SK-N-SH (cell line): ENCODE results near the gene UQCRHL. TPM values are rescaled to one million over a fixed set of nuclear protein-coding genes. Genes with fewer than 3 reads are reported as not detected.

Experiments used
- CTCF ChIA-PET: fragments of 300-600, 350-600 bp; formaldehyde crosslinking; extraction: SDS; loops from one replicate; lab custom pipeline; 2021; lab: Yijun Ruan, JAX
- POLR2A ChIA-PET: fragments of 350-600 bp; sonication (Branson Sonifier 250); formaldehyde crosslinking; extraction: SDS; loops from one replicate; lab custom pipeline; 2020; ENCODE audit warnings: antibody characterized with exemption, inconsistent platforms; lab: Yijun Ruan, JAX
- DNase-seq: peaks from one replicate; pipeline ENCODE4 v3.0.0; 2012
- H2AFZ ChIP-seq: fragments of 200-600 bp; sonication (generic); 2 replicates; pipeline ENCODE4 v1.8.1; 2016; ENCODE audit warnings: antibody characterized with exemption, mild to moderate bottlenecking, low read depth
- H3F3A ChIP-seq: fragments of 200-600 bp; sonication (generic); replicated peaks from 2 replicates; pipeline ENCODE3; 2016; ENCODE audit warnings: antibody characterized with exemption, mild to moderate bottlenecking; ENCODE audit not compliant: insufficient read depth
- H3K27ac ChIP-seq, 2 experiments: fragments of 200-500 bp in 1 of 2; fragments of 200-600 bp in 1 of 2; sonication (Bioruptor generic) in 1 of 2; sonication (generic), shearing (Covaris generic) in 1 of 2; 2 replicates each; pipeline versions ENCODE4 v1.5.1 to v1.6.1; 2014 to 2016; ENCODE audit warnings: low read depth in 2 of 2, inconsistent platforms in 1 of 2, low read length in 1 of 2, mild to moderate bottlenecking in 1 of 2, mixed read lengths in 1 of 2
- H3K27me3 ChIP-seq: fragments of 200-600 bp; sonication (generic), shearing (Covaris generic); 2 replicates; pipeline ENCODE4 v1.6.1; 2016; ENCODE audit warnings: mixed run types; ENCODE audit not compliant: insufficient read depth
- H3K36me3 ChIP-seq, 2 experiments: fragments of 200-500 bp in 1 of 2; fragments of 200-600 bp in 1 of 2; sonication (Bioruptor generic) in 1 of 2; sonication (generic) in 1 of 2; replicated peaks in 1 of 2; 2 replicates each; pipeline versions ENCODE3 to v1.5.1; 2014 to 2016; ENCODE audit warnings: low read length in 1 of 2, mild to moderate bottlenecking in 1 of 2; ENCODE audit not compliant: insufficient read depth in 2 of 2, control insufficient read depth in 1 of 2
- H3K4me1 ChIP-seq, 2 experiments: fragments of 200-500 bp in 1 of 2; fragments of 200-600 bp in 1 of 2; sonication (Bioruptor generic) in 1 of 2; sonication (generic), shearing (Covaris generic) in 1 of 2; 2 replicates each; pipeline versions ENCODE4 v1.5.1 to v1.6.1; 2014 to 2016; ENCODE audit warnings: low read depth in 1 of 2, low read length in 1 of 2, mixed run types in 1 of 2; ENCODE audit not compliant: insufficient read depth in 2 of 2, control insufficient read depth in 1 of 2
- H3K4me2 ChIP-seq: fragments of 200-600 bp; sonication (generic), shearing (Covaris generic); 2 replicates; pipeline ENCODE4 v1.6.1; 2017; ENCODE audit warnings: mixed run types
- H3K4me3 ChIP-seq, 2 experiments: fragments of 200-500 bp in 1 of 2; fragments of 200-600 bp in 1 of 2; sonication (Bioruptor generic) in 1 of 2; sonication (generic), shearing (Covaris generic) in 1 of 2; 2 replicates each; pipeline versions ENCODE4 v1.5.1 to v1.8.1; 2014 to 2016; ENCODE audit warnings: low read depth in 2 of 2, inconsistent platforms in 1 of 2, low read length in 1 of 2, mild to moderate bottlenecking in 1 of 2, mixed read lengths in 1 of 2, moderate library complexity in 1 of 2
- H3K79me2 ChIP-seq: fragments of 200-600 bp; sonication (generic); 2 replicates; pipeline ENCODE4 v1.8.1; 2017; ENCODE audit warnings: mild to moderate bottlenecking; ENCODE audit not compliant: insufficient read depth
- H3K9ac ChIP-seq: fragments of 200-600 bp; sonication (generic); 2 replicates; pipeline ENCODE4 v1.6.1; 2017; ENCODE audit warnings: mixed run types
- H3K9me2 ChIP-seq: fragments of 200-600 bp; sonication (generic); 2 replicates; pipeline ENCODE4 v1.6.1; 2017; ENCODE audit warnings: mixed run types
- H3K9me3 ChIP-seq: fragments of 200-600 bp; sonication (generic); 2 replicates; pipeline ENCODE4 v1.6.1; 2017; ENCODE audit warnings: mixed run types, mild to moderate bottlenecking, moderate library complexity
- H4K20me1 ChIP-seq: fragments of 200-600 bp; sonication (generic); 2 replicates; pipeline ENCODE4 v1.6.1; 2017; ENCODE audit warnings: mild to moderate bottlenecking, mixed run types; ENCODE audit not compliant: insufficient read depth
- CHD2 ChIP-seq: fragments of 150-350 bp; IDR thresholded peaks from 2 replicates; pipeline ENCODE4 v1.6.1; 2018; ENCODE audit warnings: low read length; ENCODE audit not compliant: partially characterized antibody
- EP300 ChIP-seq, 2 experiments: IDR thresholded peaks; 2 replicates each; pipeline versions ENCODE4 v1.4.0 to v1.6.1; 2012; ENCODE audit warnings: borderline replicate concordance in 1 of 2, low read depth in 1 of 2, low read length in 1 of 2
- FOSL2 ChIP-seq: IDR thresholded peaks from 2 replicates; pipeline ENCODE4 v1.4.0; 2012; ENCODE audit warnings: low read depth, mild to moderate bottlenecking, moderate library complexity, borderline replicate concordance
- GATA2 ChIP-seq: sonication (generic); formaldehyde crosslinking; IDR thresholded peaks from 2 replicates; pipeline ENCODE4 v1.5.0; 2020; ENCODE audit warnings: mild to moderate bottlenecking, missing genetic modification reagents
- MXI1 ChIP-seq: IDR thresholded peaks from 2 replicates; pipeline ENCODE4 v1.6.1; 2012; ENCODE audit warnings: mild to moderate bottlenecking, low read depth, low read length, improper control_type of control experiment
- NFIC ChIP-seq: IDR thresholded peaks from 2 replicates; pipeline ENCODE4 v1.4.0; 2012; ENCODE audit warnings: borderline replicate concordance
- RAD21 ChIP-seq: IDR thresholded peaks from 2 replicates; pipeline ENCODE4 v1.6.1; 2012; ENCODE audit warnings: mild to moderate bottlenecking, low read length
- RCOR1 ChIP-seq: fragments of 150-350 bp; IDR thresholded peaks from 2 replicates; pipeline ENCODE4 v1.6.1; 2017; ENCODE audit warnings: antibody characterized with exemption, low read length
- WGBS: methylation state at CpG from one replicate; pipeline ENCODE4 v1.1.6; 2017; ENCODE audit warnings: low lambda C conversion rate; 5-methylcytosine and 5-hydroxymethylcytosine counted together
- polyA plus RNA-seq, 3 experiments: library from polyadenylated mRNA; depleted of rRNA; stranded (reverse); fragments of >200 nt; gene quantifications; 2 replicates each; pipeline ENCODE4 v1.2.3, GENCODE V29; 2012

Gene UQCRHL
- polyA plus RNA-seq, 1 of the 3 experiments (the other 2 are of a cell fraction): 2.8 TPM

DNA sequence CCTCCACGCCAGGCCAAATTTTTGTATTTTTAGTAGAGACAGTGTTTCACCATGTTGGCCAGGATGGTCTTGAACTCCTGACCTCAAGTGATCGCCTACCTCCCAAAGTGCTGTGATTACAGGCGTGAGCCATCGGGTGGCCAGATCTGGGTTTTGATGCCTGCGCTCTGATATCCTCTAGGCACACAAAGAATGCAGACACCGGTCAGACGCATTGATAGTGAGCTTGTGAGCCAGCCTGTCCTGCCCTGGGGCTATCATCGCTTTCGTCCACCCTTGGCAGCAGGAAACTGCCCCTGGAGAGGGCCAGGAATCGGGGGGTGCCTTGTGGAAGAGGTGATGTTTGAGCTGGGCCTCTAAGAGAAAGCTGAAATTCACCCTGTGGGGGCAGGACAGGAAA lies 44.9 kb downstream of the UQCRHL start:
- Histone ChIP-seq H3K4me3 (no peak overlapping the region), H3K9me2 (no peaks in the 10 kb centered on the region), H3F3A (peaks cover 30% of the 10 kb centered on the region), H3K27ac (0 out of 4 replicates have a peak overlapping the region, but pooled peaks of 1 of the 2 experiments have one; percentile 84), H3K79me2 (peaks cover 75% of the 10 kb centered on the region), H3K9ac (no peak overlapping the region), H3K4me1 (peaks cover 24 to 29% of the 10 kb centered on the region in 2 experiments; a peak in 3 of 4 replicates), H3K36me3 (peaks cover 8 to 10% of the 10 kb centered on the region in 2 experiments), H4K20me1 (peaks cover 34% of the 10 kb centered on the region), H2AFZ (no peak overlapping the region), H3K9me3 (no peaks in the 10 kb centered on the region), H3K27me3 (no peaks in the 10 kb centered on the region), H3K4me2 (no peak overlapping the region)
- POLR2A ChIA-PET: interaction anchor here (1.1 kb wide), 1 partner anchor 9 kb away, joined by 3 read pairs; no protein-coding TSS in a partner anchor
- WGBS: 84% methylated on average over 10 of the region's 10 CpGs
- DNase-seq: peak; percentile 71
- no peak for TF ChIP-seq RAD21
- TF ChIP-seq NFIC: no peak
- peak; percentile 37; the same call in 1 of the 2 replicates for TF ChIP-seq GATA2 (CRISPR knock-in tag)
- CTCF ChIA-PET: interaction anchor here (1.3 to 4.9 kb wide), 3 partner anchors 21 to 53 kb away, joined by 3 to 18 read pairs (median 4); no protein-coding TSS in a partner anchor

DNA sequence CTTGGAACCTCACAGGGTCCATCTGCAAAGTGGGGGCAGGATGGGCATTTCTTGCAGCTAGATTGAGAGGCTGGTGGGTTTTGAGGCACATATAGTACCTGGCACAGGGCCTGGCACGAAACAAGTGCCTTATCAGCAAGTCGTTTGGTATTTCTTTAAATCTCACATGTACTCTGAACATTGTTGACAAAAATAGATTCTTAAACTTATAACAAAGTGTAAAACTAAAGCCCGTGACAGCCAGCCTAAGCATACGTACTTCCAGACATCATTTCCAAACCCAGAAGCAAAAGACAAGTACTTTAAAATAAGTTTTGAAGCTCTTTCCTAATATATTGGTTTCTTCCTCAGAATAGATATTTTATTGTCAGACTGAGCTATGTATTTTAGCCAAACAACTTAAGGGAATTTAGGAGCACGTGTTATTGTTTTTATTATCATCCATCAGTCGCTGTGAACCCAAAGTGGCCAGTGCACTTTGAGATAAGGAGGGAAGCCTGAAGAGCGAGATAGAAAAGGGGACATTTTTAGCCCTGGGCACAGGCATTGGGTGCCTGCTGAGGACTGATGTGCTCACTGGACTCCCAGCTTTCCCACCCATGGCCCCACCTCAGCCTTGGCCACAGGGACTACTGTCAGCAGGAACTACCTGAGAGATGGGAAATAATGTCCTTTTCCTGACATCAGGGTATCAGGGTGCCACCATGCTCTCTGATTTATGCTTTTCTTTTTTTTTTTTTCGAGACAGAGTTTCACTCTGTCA lies 45.9 kb downstream of the UQCRHL start:
- peak; percentile 80 for DNase-seq
- H3K27ac ChIP-seq: peak overlapping the region; percentile 70 to 84; a peak in 3 of 4 replicates
- no peaks in the 10 kb centered on the region for H3K9me3 ChIP-seq
- H3K27me3 ChIP-seq: no peaks in the 10 kb centered on the region
- POLR2A ChIA-PET: no interaction called here
- WGBS: 75% methylated on average over 8 of the region's 8 CpGs
- H3K4me2 ChIP-seq: peak overlapping the region; percentile 88
- no peak overlapping the region for H2AFZ ChIP-seq
- peaks cover 75% of the 10 kb centered on the region for H3K79me2 ChIP-seq
- peaks cover 28 to 39% of the 10 kb centered on the region in 2 experiments for H3K4me1 ChIP-seq
- peaks cover 7 to 10% of the 10 kb centered on the region in 2 experiments for H3K36me3 ChIP-seq
- H3F3A ChIP-seq: peaks cover 37% of the 10 kb centered on the region
- no peaks in the 10 kb centered on the region for H3K9me2 ChIP-seq
- peak overlapping the region; percentile 97; the same call in 1 of the 2 replicates for H3K9ac ChIP-seq
- H3K4me3 ChIP-seq: peak overlapping the region in 1 of 2 experiments; percentile 82; a peak in 2 of 4 replicates
- CTCF ChIA-PET: interaction anchor here (1.0 to 4.9 kb wide), 4 partner anchors 24 to 257 kb away, joined by 3 to 18 read pairs (median 3); no protein-coding TSS in a partner anchor
- no peak for TF ChIP-seq RAD21
- peak; percentile 83 for TF ChIP-seq MXI1
- TF ChIP-seq CHD2: peak; percentile 52
- peak; percentile 79 for TF ChIP-seq RCOR1
- TF ChIP-seq GATA2 (CRISPR knock-in tag): peak; percentile 88
- no peak for TF ChIP-seq FOSL2
- TF ChIP-seq EP300 (IDR thresholded peaks at IDR 0.05; ENCODE audit: borderline replicate concordance in 1 of 2, low read depth in 1 of 2, low read length in 1 of 2): peak in 1 of 2 experiments; percentile 55; a peak in 1 of 4 replicates
- TF ChIP-seq NFIC: no peak
- peaks cover 34% of the 10 kb centered on the region for H4K20me1 ChIP-seq
